Trophoblast cell (in vitro differentiated cells and primary cell): ENCODE measurements around the gene DENND4C.

Source experiments
- DNase-seq, 2 donors: peaks; one replicate each; pipeline ENCODE4 v3.0.0-alpha.2; 2016
- H2AFZ ChIP-seq: 2 replicates; pipeline ENCODE4 v1.6.1; 2013; ENCODE audit warnings: low read length, moderate library complexity, mild to moderate bottlenecking; ENCODE audit not compliant: insufficient read depth, poor library complexity
- H2AK5ac ChIP-seq: 2 replicates; pipeline ENCODE4 v1.6.1; 2013; ENCODE audit warnings: mild to moderate bottlenecking, low read length
- H2BK120ac ChIP-seq: 2 replicates; pipeline ENCODE4 v1.6.1; 2013; ENCODE audit warnings: low read length, mild to moderate bottlenecking, moderate library complexity; ENCODE audit not compliant: insufficient read depth, poor library complexity
- H2BK12ac ChIP-seq: 2 replicates; pipeline ENCODE4 v1.6.1; 2013; ENCODE audit warnings: mild to moderate bottlenecking, low read length, moderate library complexity
- H2BK5ac ChIP-seq: 2 replicates; pipeline ENCODE4 v1.6.1; 2013; ENCODE audit warnings: low read length, low read depth, moderate library complexity, mild to moderate bottlenecking; ENCODE audit not compliant: poor library complexity
- H3K14ac ChIP-seq: 2 replicates; pipeline ENCODE4 v1.6.1; 2013; ENCODE audit warnings: mild to moderate bottlenecking, low read length
- H3K18ac ChIP-seq: 2 replicates; pipeline ENCODE4 v1.6.1; 2013; ENCODE audit warnings: mild to moderate bottlenecking, low read length
- H3K23ac ChIP-seq: 2 replicates; pipeline ENCODE4 v1.6.1; 2013; ENCODE audit warnings: low read length
- H3K27ac ChIP-seq: 2 replicates; pipeline ENCODE4 v1.5.1; 2013; ENCODE audit warnings: low read depth, mild to moderate bottlenecking, inconsistent platforms, low read length, moderate library complexity
- H3K27me3 ChIP-seq: 2 replicates; pipeline ENCODE4 v1.6.1; 2013; ENCODE audit warnings: inconsistent platforms, mild to moderate bottlenecking, low read length, moderate library complexity; ENCODE audit not compliant: insufficient read depth
- H3K36me3 ChIP-seq, 2 experiments: 1 replicate in 1 of 2; 2 replicates in 1 of 2; pipeline ENCODE4 v1.6.1; 2013; ENCODE audit warnings: low read length in 2 of 2, mild to moderate bottlenecking in 2 of 2, moderate library complexity in 1 of 2; ENCODE audit not compliant: insufficient read depth in 2 of 2, control insufficient read depth in 1 of 2
- H3K4ac ChIP-seq: 2 replicates; pipeline ENCODE4 v1.6.1; 2013; ENCODE audit warnings: low read depth, mild to moderate bottlenecking, low read length, moderate library complexity
- H3K4me1 ChIP-seq, 2 experiments: 1 replicate in 1 of 2; 2 replicates in 1 of 2; pipeline ENCODE4 v1.6.1; 2013; ENCODE audit warnings: low read length in 2 of 2, mild to moderate bottlenecking in 2 of 2, moderate library complexity in 1 of 2; ENCODE audit not compliant: insufficient read depth in 2 of 2, control insufficient read depth in 1 of 2
- H3K4me2 ChIP-seq: 2 replicates; pipeline ENCODE4 v1.6.1; 2013; ENCODE audit warnings: inconsistent platforms, mild to moderate bottlenecking, low read length, moderate library complexity
- H3K4me3 ChIP-seq: 2 replicates; pipeline ENCODE4 v1.5.1; 2013; ENCODE audit warnings: mild to moderate bottlenecking, low read depth, low read length, inconsistent platforms
- H3K79me1 ChIP-seq: one replicate; pipeline ENCODE4 v1.6.1; 2013; ENCODE audit warnings: low read length
- H3K79me2 ChIP-seq: 2 replicates; pipeline ENCODE4 v1.6.1; 2013; ENCODE audit warnings: low read length, mild to moderate bottlenecking; ENCODE audit not compliant: control insufficient read depth, insufficient read depth, poor library complexity
- H3K9ac ChIP-seq: 2 replicates; pipeline ENCODE4 v1.6.1; 2013; ENCODE audit warnings: mild to moderate bottlenecking, low read length
- H3K9me3 ChIP-seq: 2 replicates; pipeline ENCODE4 v1.6.1; 2013; ENCODE audit warnings: low read depth, mild to moderate bottlenecking, control low read depth, inconsistent platforms, low read length; ENCODE audit not compliant: insufficient read depth
- H4K12ac ChIP-seq: 2 replicates; pipeline ENCODE4 v1.6.1; 2013; ENCODE audit warnings: low read depth, mild to moderate bottlenecking, low read length, moderate library complexity
- H4K8ac ChIP-seq: 2 replicates; pipeline ENCODE4 v1.6.1; 2013; ENCODE audit warnings: low read depth, mild to moderate bottlenecking, low read length, moderate library complexity
- H4K91ac ChIP-seq: one replicate; pipeline ENCODE4 v1.6.1; 2013; ENCODE audit warnings: low read depth, mild to moderate bottlenecking, low read length, moderate library complexity
- WGBS: extraction: QIAGEN DNeasy Blood & Tissue Kit; methylation state at CpG from one replicate; pipeline ENCODE4 v1.1.7; 2013; ENCODE audit warnings: missing lambda C conversion rate; ENCODE audit not compliant: insufficient read length, insufficient coverage; ENCODE audit errors: extremely low coverage; 5-methylcytosine and 5-hydroxymethylcytosine counted together

The DENND4C gene

GRCh38 chr9:19298436-19299000 is 68.0 kb downstream of the DENND4C start:
- Histone ChIP-seq H3K4me3 (no peak overlapping the region), H3K4me1 (no peaks in the 10 kb centered on the region), H3K27ac (no peak overlapping the region), H4K12ac (no peak overlapping the region), H3K79me1 (no peaks in the 10 kb centered on the region), H2BK120ac (no peak overlapping the region), H2BK12ac (no peak overlapping the region), H3K18ac (no peak overlapping the region), H2AFZ (no peak overlapping the region), H3K9me3 (no peaks in the 10 kb centered on the region), H4K91ac (no peak overlapping the region), H4K8ac (no peak overlapping the region), H2AK5ac (no peak overlapping the region), H2BK5ac (no peak overlapping the region), H3K14ac (no peak overlapping the region), H3K36me3 (peaks cover 2 to 9% of the 10 kb centered on the region in 2 experiments), H3K27me3 (no peaks in the 10 kb centered on the region), H3K4ac (no peak overlapping the region), H3K9ac (no peak overlapping the region), H3K23ac (no peak overlapping the region), H3K4me2 (no peak overlapping the region), H3K79me2 (no peaks in the 10 kb centered on the region)
- no CpG with 5 or more reads among the region's 2 CpGs for WGBS
- DNase-seq: no peak

- no peak overlapping the region for H2BK120ac ChIP-seq
- DNase-seq: no peak
- H3K4me3 ChIP-seq: no peak overlapping the region
- H3K79me1 ChIP-seq: no peaks in the 10 kb centered on the region
- no peak overlapping the region for H2AK5ac ChIP-seq
- no peak overlapping the region for H3K14ac ChIP-seq
- no peaks in the 10 kb centered on the region for H3K9me3 ChIP-seq
- H3K4me1 ChIP-seq: no peaks in the 10 kb centered on the region
- H4K8ac ChIP-seq: no peak overlapping the region
- no peak overlapping the region for H3K4me2 ChIP-seq
- peaks cover 2 to 7% of the 10 kb centered on the region in 2 experiments for H3K36me3 ChIP-seq
- H3K18ac ChIP-seq: no peak overlapping the region
- H4K91ac ChIP-seq: no peak overlapping the region
- no peaks in the 10 kb centered on the region for H3K27me3 ChIP-seq
- H3K23ac ChIP-seq: no peak overlapping the region
- WGBS: no CpG with 5 or more reads among the region's 1 CpG
- no peak overlapping the region for H3K4ac ChIP-seq
- no peaks in the 10 kb centered on the region for H3K79me2 ChIP-seq
- no peak overlapping the region for H2BK5ac ChIP-seq
- H2AFZ ChIP-seq: no peak overlapping the region
- no peak overlapping the region for H2BK12ac ChIP-seq
- H3K9ac ChIP-seq: no peak overlapping the region
- H4K12ac ChIP-seq: no peak overlapping the region
- H3K27ac ChIP-seq: no peak overlapping the region
These were observed 72.7 kb downstream of the DENND4C start for GRCh38 chr9:19303216-19303615.

GRCh38 chr9:19306568-19306967 is 76.1 kb downstream of the DENND4C start:
- Histone ChIP-seq H2BK5ac (no peak overlapping the region), H2AK5ac (no peak overlapping the region), H4K91ac (no peak overlapping the region), H3K79me1 (no peaks in the 10 kb centered on the region), H3K36me3 (peaks cover 0 to 5% of the 10 kb centered on the region in 2 experiments), H3K14ac (no peak overlapping the region), H2BK120ac (no peak overlapping the region), H3K4me1 (no peaks in the 10 kb centered on the region), H4K8ac (no peak overlapping the region), H3K79me2 (no peaks in the 10 kb centered on the region), H3K4ac (no peak overlapping the region), H3K18ac (no peak overlapping the region), H3K9me3 (no peaks in the 10 kb centered on the region), H3K23ac (no peak overlapping the region), H3K4me2 (no peak overlapping the region), H2AFZ (no peak overlapping the region), H2BK12ac (no peak overlapping the region), H3K27ac (no peak overlapping the region), H4K12ac (no peak overlapping the region), H3K9ac (no peak overlapping the region), H3K4me3 (no peak overlapping the region), H3K27me3 (no peaks in the 10 kb centered on the region)
- no CpG with 5 or more reads among the region's 5 CpGs for WGBS
- no peak for DNase-seq

GRCh38 chr9:19310246-19310645 is 79.8 kb downstream of the DENND4C start:
- H3K9ac ChIP-seq: no peak overlapping the region
- H3K27me3 ChIP-seq: no peaks in the 10 kb centered on the region
- no peak for DNase-seq
- H3K4me2 ChIP-seq: no peak overlapping the region
- no peak overlapping the region for H3K14ac ChIP-seq
- H3K9me3 ChIP-seq: no peaks in the 10 kb centered on the region
- no peak overlapping the region for H2BK12ac ChIP-seq
- H4K8ac ChIP-seq: no peak overlapping the region
- no peak overlapping the region for H2AK5ac ChIP-seq
- no peak overlapping the region for H3K18ac ChIP-seq
- H2AFZ ChIP-seq: no peak overlapping the region
- no peaks in the 10 kb centered on the region for H3K4me1 ChIP-seq
- H2BK5ac ChIP-seq: no peak overlapping the region
- H4K91ac ChIP-seq: no peak overlapping the region
- H3K23ac ChIP-seq: no peak overlapping the region
- H4K12ac ChIP-seq: no peak overlapping the region
- H2BK120ac ChIP-seq: no peak overlapping the region
- no peaks in the 10 kb centered on the region for H3K79me2 ChIP-seq
- no peaks in the 10 kb centered on the region for H3K79me1 ChIP-seq
- H3K4me3 ChIP-seq: no peak overlapping the region
- WGBS: no CpG with 5 or more reads among the region's 1 CpG
- no peak overlapping the region for H3K4ac ChIP-seq
- H3K27ac ChIP-seq: no peak overlapping the region
- peaks cover 0 to 5% of the 10 kb centered on the region in 2 experiments for H3K36me3 ChIP-seq
